Osteoblast (primary cell): Measurements from ENCODE around the gene GPR17. TPM values are rescaled to one million over a fixed set of nuclear protein-coding genes. Genes with fewer than 3 reads are reported as not detected.

Experiments
- DNase-seq: peaks from one replicate; pipeline ENCODE4 v3.0.0; 2011; ENCODE audit warnings: low spot score, mixed read lengths; ENCODE audit not compliant: insufficient read length; ENCODE audit errors: missing footprints
- H2AFZ ChIP-seq: 2 replicates; pipeline ENCODE4 v1.6.0; 2011; ENCODE audit warnings: mild to moderate bottlenecking, low read length
- H3K27ac ChIP-seq: 2 replicates; pipeline ENCODE4 v1.5.1; 2011; ENCODE audit warnings: mild to moderate bottlenecking, low read depth, low read length, moderate library complexity
- H3K27me3 ChIP-seq: 2 replicates; pipeline ENCODE4 v1.6.0; 2012; ENCODE audit warnings: mild to moderate bottlenecking, control low read depth, inconsistent platforms, low read length, moderate library complexity; ENCODE audit not compliant: insufficient read depth
- H3K36me3 ChIP-seq: 2 replicates; pipeline ENCODE4 v1.5.1; 2011; ENCODE audit warnings: mild to moderate bottlenecking, low read length, control low read depth, moderate library complexity; ENCODE audit not compliant: insufficient read depth
- H3K4me1 ChIP-seq: 2 replicates; pipeline ENCODE4 v1.5.1; 2011; ENCODE audit warnings: mild to moderate bottlenecking, low read length, control low read depth, moderate library complexity; ENCODE audit not compliant: insufficient read depth
- H3K4me2 ChIP-seq: 2 replicates; pipeline ENCODE4 v1.6.0; 2011; ENCODE audit warnings: mild to moderate bottlenecking, low read length; ENCODE audit not compliant: insufficient read depth
- H3K4me3 ChIP-seq: fragments of 200-600 bp; sonication (generic); 3 replicates; pipeline ENCODE4 v1.5.1; 2012; ENCODE audit warnings: mild to moderate bottlenecking, low read length, inconsistent platforms; ENCODE audit not compliant: insufficient read depth
- H3K79me2 ChIP-seq: 2 replicates; pipeline ENCODE4 v1.6.0; 2012; ENCODE audit warnings: mild to moderate bottlenecking, low read length, control low read depth, inconsistent platforms; ENCODE audit not compliant: insufficient read depth
- H3K9me3 ChIP-seq: 2 replicates; pipeline ENCODE4 v1.5.1; 2011; ENCODE audit warnings: low read depth, low read length, control low read depth
- H4K20me1 ChIP-seq: 2 replicates; pipeline ENCODE4 v1.6.0; 2012; ENCODE audit warnings: mild to moderate bottlenecking, low read length, control low read depth; ENCODE audit not compliant: insufficient read depth
- CTCF ChIP-seq: IDR thresholded peaks from 2 replicates; pipeline ENCODE4 v1.5.1; 2011; ENCODE audit warnings: mild to moderate bottlenecking, low read depth, low read length, moderate library complexity; ENCODE audit errors: extremely low read depth
- total RNA-seq: library from RNA; depleted of rRNA; stranded (reverse); fragments of >200 nt; gene quantifications from 2 replicates; pipeline ENCODE4 v1.2.3, GENCODE V29; 2012

The GPR17 gene
- total RNA-seq, 1 donor = not detected

GRCh38 chr2:127642706-127643438 is 3.1 kb upstream of the GPR17 start:
- peaks cover 9% of the 10 kb centered on the region for H3K4me1 ChIP-seq
- no peaks in the 10 kb centered on the region for H4K20me1 ChIP-seq
- H3K79me2 ChIP-seq = no peaks in the 10 kb centered on the region

GRCh38 chr2:127643439-127644065 is 2.4 kb upstream of the GPR17 start:
- Histone ChIP-seq H3K4me2 (no peak overlapping the region), H3K79me2 (no peaks in the 10 kb centered on the region), H3K36me3 (no peaks in the 10 kb centered on the region), H4K20me1 (no peaks in the 10 kb centered on the region), H3K4me1 (peaks cover 6% of the 10 kb centered on the region), H2AFZ (no peak overlapping the region), H3K9me3 (no peaks in the 10 kb centered on the region), H3K27me3 (no peaks in the 10 kb centered on the region), H3K27ac (no peak overlapping the region), H3K4me3 (no peak overlapping the region)
- no peak for DNase-seq
- TF ChIP-seq CTCF = no peak

More at GRCh38 chr2:127642706-127643438, 3.1 kb upstream of the GPR17 start:
- H2AFZ ChIP-seq = no peak overlapping the region
- H3K4me3 ChIP-seq = no peak overlapping the region
- no peak overlapping the region for H3K27ac ChIP-seq
- no peaks in the 10 kb centered on the region for H3K36me3 ChIP-seq
- no peak for DNase-seq
- TF ChIP-seq CTCF = no peak
- H3K27me3 ChIP-seq = no peaks in the 10 kb centered on the region
- H3K9me3 ChIP-seq = no peaks in the 10 kb centered on the region
- no peak overlapping the region for H3K4me2 ChIP-seq

DNA sequence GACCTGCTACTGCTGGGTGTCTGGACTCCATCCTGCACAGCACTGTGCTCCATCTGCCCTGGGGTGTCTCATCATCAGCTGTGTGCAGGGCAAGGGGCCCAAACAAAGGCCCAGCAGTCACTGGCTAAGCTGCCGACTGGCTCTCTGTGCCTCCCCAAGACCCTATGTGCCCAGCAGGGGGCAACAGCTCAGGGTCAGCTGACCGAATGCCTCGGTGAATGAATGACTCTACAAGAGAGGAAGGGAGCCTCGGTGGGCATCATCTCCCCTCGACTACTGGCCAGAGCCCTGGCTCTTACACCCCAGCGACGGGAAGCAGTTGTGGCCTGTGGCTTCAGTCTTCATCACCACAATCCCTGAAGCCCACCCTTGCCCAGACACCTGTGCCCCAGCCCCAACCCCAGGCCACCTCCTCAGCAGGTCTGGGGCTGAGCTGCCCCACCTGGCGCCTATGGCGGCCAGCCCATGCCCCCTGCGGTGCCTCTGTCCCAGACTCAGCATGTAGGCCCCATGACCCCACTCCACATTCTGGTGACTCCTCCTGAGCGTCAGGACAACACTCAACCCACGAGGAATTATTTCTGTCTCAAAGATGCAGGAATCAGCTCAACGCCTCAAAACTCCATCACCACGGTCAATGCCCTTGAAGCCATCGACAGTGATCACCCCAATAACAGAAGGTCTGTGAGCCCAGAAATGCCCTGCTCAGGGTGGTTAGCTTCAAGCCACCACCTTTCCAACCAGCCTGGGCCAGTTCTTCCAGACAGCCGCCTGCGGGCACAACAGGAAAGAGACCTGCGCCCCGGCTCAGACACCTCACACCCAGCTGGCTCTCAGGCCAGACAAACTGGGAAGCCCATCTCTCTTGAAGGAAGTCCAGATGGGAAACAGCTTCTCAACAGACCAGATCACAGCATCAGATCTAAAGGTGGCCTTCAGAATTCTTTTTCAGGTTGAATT is 1.6 kb upstream of the GPR17 start:
- DNase-seq = no peak
- no peak for TF ChIP-seq CTCF
- Histone ChIP-seq H3K4me3 (no peak overlapping the region), H3K36me3 (no peaks in the 10 kb centered on the region), H4K20me1 (no peaks in the 10 kb centered on the region), H3K27me3 (no peaks in the 10 kb centered on the region), H3K27ac (no peak overlapping the region), H2AFZ (no peak overlapping the region), H3K4me1 (peaks cover 6% of the 10 kb centered on the region), H3K79me2 (no peaks in the 10 kb centered on the region), H3K4me2 (no peak overlapping the region), H3K9me3 (no peaks in the 10 kb centered on the region)
